ENCODE results near the gene RAMACL.

- TF ChIP-seq CTCF (IDR thresholded peaks at IDR 0.05), result no peak
- no peak for TF ChIP-seq POLR2A (IDR thresholded peaks at IDR 0.05)
These were observed 38.9 kb upstream of the RAMACL start for GRCh38 chr6:166625356-166625755.
